HL-60/S4 treated with phorbol 12-myristate 13-acetate at 8.2 ng/mL for 4 days and 3 days (cell line): ENCODE measurements around the gene CGREF1.

ENCODE experiments used
- in situ Hi-C: fragments of 300-500 bp; cut with MboI; formaldehyde crosslinking; loops from 2 replicates; pipeline ENCODE4 v1.15.0; 2022; ENCODE audit warnings: low sequenced_read_pairs

Gene CGREF1

DNA sequence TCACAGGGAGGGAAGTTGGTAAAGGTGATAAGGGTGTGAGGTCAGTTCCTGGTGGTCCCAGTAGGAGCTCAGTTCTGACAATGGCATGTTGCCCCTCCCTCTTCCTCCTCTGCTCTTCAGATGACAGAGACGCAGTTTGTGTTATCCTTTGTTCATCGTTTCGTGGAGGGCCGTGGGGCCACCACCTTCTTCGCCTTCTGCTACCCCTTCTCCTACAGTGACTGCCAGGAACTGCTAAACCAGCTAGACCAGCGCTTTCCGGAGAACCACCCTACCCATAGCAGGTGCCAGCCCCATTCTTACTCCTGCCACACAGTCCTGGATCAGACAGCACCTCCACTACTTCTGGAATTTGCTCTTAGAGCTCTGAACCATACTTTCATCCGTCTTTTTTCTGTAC lies 65.2 kb downstream of the CGREF1 start:
- in situ Hi-C loops = no loop called here

DNA sequence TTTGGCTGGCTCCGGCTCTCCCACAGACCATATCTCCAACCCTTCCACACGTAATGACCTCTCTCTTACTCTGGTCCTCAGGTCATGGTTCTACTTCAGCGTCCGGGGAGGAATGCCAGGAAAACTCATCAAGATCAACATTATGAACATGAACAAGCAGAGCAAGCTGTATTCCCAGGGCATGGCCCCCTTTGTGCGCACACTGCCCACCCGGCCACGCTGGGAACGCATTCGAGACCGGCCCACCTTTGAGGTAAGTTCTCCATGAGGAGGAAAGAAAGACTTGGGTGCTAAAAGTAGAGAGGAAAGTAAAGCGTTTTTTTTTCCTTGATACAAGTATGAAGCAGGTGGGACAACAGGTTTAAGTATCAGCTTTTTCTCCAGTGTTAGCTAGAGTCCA lies 65.6 kb downstream of the CGREF1 start:
- in situ Hi-C loops = no loop called here

DNA sequence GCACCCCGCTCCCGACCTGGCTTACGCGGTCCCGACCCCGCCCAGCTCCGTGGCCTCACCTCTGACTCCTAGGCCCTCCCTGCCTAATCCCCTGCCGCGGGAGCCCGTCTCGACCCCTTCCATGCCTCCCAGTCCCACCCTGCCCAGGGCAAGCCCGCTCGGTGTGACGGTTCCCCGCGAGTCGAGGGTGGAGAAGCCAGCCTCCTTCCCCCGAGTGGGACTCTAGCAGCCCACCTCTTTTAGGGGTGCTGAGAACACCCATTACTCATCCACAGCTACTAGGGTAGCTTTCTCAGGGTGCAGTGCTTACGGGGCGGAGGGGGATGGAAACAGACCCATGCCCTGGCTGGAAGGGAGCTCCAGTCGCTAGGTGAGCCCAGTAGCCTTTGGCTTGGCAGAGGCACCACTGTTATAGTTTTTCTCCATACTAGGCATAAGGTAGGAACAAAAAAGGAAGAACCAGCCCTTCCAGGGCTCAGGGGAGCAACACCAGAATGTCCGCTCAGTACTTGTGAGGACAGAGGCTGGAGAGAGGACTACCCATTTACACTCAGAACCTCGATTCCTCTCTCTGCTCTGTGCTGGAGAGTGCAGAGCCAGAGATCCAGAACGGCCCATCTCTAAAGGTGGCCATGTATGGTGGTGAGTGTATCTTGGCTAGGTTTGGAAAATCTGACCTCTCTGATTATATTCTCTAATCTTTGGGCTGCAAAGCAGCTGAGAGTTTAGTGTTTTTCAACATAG lies 66.9 kb downstream of the CGREF1 start:
- in situ Hi-C loops = no loop called here

DNA sequence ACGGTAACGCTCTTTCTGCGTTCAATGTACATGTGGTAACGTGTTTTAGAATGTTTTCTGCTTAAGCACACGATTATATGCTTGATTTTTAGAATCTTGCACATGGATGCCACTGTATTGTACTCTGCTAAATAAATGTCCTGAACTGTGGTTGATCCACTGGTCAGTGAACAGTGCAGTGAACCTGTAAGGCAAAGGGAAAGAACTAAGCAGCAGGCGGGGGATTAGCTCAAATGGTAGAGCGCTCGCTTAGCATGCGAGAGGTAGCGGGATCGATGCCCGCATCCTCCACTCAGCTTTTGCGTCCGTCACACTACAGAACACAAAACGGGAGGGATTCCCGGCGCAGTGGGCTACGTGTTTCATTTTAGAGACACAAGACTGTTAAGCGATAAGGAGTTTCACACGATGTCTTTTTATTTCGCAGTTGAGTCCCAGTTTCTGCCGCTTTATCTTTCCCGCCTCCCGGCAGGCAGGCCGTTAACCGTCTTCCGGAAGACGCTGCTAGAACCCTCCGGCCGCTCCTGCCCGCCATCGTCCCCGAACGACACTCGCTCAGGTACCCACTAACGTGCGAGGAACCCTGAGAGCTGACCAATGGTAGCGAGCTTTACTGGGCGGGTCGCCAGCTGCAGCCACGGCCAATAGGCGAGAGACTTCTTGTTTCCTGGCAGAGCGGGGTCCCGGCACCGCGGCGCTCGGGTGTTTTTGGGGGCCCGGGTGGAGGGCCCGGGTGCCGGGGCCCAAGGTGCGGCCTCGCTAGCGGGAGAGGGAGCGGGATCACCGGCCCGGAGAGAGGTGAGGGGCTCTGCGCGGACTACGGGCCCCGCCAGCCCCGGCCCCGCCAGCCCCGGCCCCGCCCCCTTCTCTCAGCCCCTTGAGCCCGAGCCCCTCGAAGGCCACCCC lies 67.7 kb downstream of the CGREF1 start, which contains the start of gene AGBL5:
Gene AGBL5, plus strand, starts transcription at position 673 of the 906 bp plus-strand sequence. CDS start 1,291 bp downstream, outside the sequence.
- in situ Hi-C loops = no loop called here
